Heart left ventricle (tissue), 11 donors: ENCODE data around the gene NTN4. TPM values are rescaled to one million over a fixed set of nuclear protein-coding genes. Genes with fewer than 3 reads are reported as not detected.

ENCODE experiments used
- polyA plus RNA-seq, 2 donors: library from polyadenylated mRNA; stranded (reverse); fragments of 200-250 nt; gene quantifications; one replicate each; pipeline ENCODE4 v1.2.3, GENCODE V29; 2013
- total RNA-seq, 9 donors: library from RNA; depleted of rRNA in 2 of 9; stranded (reverse); fragments of >200 nt in 2 of 9; fragmentation: NEBNext Ultra II Directional in 3 of 9; extraction: Animal tissue kit (Norgen Biotek cat#: 25700) in 3 of 9; gene quantifications; one replicate each; pipeline versions ENCODE4 v1.1.0 to v1.2.4, GENCODE V29; 2016 to 2023
- donor health status: ischemic (EF 13 %, LVEDD 7.1; RV severe dilation, severe dysfunction).
- donor health status: healthy with polysubstance abuse.
- donor health status: DM: no; HTN: yes; CAD: no.
- donor health status: DM: no; HTN: no; CAD: no.
- donor health status: ischemic (EF 25% LVEDD 5.7; RV mildly dilated, moderate dysfunction).
- donor health status: healthy.
- donor health status: DM: yes; HTN: yes; CAD: no.
- donor health status: PGD.
- donor health status: nonischemic (EF 23%, LVEDD 6.1; RV moderate dilation, normal function).

NTN4 gene
- total and polyA plus RNA-seq, 11 donors: 23.9 to 116 (median 68.0) TPM

Other genes starting within 250 kb of the NTN4 start
- gene USP44, start 239.3 kb downstream of the NTN4 start, total RNA-seq: 1 to 10 TPM in 1 of 9 donors, under 1 TPM in 5, not detected in 3; 0.09 to 1.2 (median 0.47) TPM
- under 1 TPM; 0.10 to 0.23 TPM for gene USP44, start 239.3 kb downstream of the NTN4 start, polyA plus RNA-seq
- gene SNRPF, start 68.2 kb upstream of the NTN4 start, total RNA-seq: 10 to 100 TPM in 6 of 9 donors, 1 to 10 TPM in 3; 2.5 to 14.4 (median 11.0) TPM
- 10 to 100 TPM; 29.2 to 48.6 TPM for gene SNRPF, start 68.2 kb upstream of the NTN4 start, polyA plus RNA-seq
- under 1 TPM in 2 of 9 donors, not detected in 7; 0.08 to 0.20 TPM for gene CCDC38, start 151.8 kb upstream of the NTN4 start, total RNA-seq
- under 1 TPM in 1 of 2 donors, not detected in 1; 0.03 TPM for gene CCDC38, start 151.8 kb upstream of the NTN4 start, polyA plus RNA-seq
- gene AMDHD1, start 152.6 kb upstream of the NTN4 start, total RNA-seq: 1 to 10 TPM in 1 of 9 donors, under 1 TPM in 8; 0.20 to 1.1 (median 0.55) TPM
- under 1 TPM; 0.39 to 0.72 TPM for gene AMDHD1, start 152.6 kb upstream of the NTN4 start, polyA plus RNA-seq
- gene HAL, start 205.6 kb upstream of the NTN4 start, total RNA-seq: under 1 TPM in 4 of 9 donors, not detected in 5; 0.10 to 0.79 (median 0.31) TPM
- under 1 TPM; 0.04 to 0.07 TPM for gene HAL, start 205.6 kb upstream of the NTN4 start, polyA plus RNA-seq
- 10 to 100 TPM; 32.8 to 72.0 (median 42.6) TPM for gene LTA4H, start 244.8 kb upstream of the NTN4 start, total RNA-seq
- 10 to 100 TPM; 23.3 to 31.3 TPM for gene LTA4H, start 244.8 kb upstream of the NTN4 start, polyA plus RNA-seq